ENCODE results near the gene WDR82.

GRCh38 chr3:52250122-52250521, 28.3 kb downstream of the WDR82 start:
- TF ChIP-seq POLR2AphosphoS5 (IDR thresholded peaks at IDR 0.05): no peak
- TF ChIP-seq CTCF (IDR thresholded peaks at IDR 0.05): no peak

Measured in upper lobe of left lung (tissue), 4 donors.